DND-41 (cell line): ENCODE data around the gene MSI2.

Experiments
- ATAC-seq: fragments of 200-7000 bp; cut with Tn5 transposase; 3 replicates; pipeline ENCODE4 v1.9.1; 2021; ENCODE audit warnings: low read depth; ENCODE audit not compliant: insufficient read depth
- DNase-seq: peaks from one replicate; pipeline ENCODE4 v3.0.0-alpha.2; 2020
- H2AFZ ChIP-seq: 2 replicates; pipeline ENCODE4 v1.6.0; 2012; ENCODE audit warnings: low read depth, low read length
- H3K27ac ChIP-seq: 2 replicates; pipeline ENCODE4 v1.5.1; 2012; ENCODE audit warnings: low read length, inconsistent platforms
- H3K27me3 ChIP-seq: fragments of 200-600 bp; sonication (generic); 2 replicates; pipeline ENCODE4 v1.6.0; 2012; ENCODE audit warnings: low read length, mild to moderate bottlenecking, inconsistent platforms; ENCODE audit not compliant: insufficient read depth, poor library complexity
- H3K36me3 ChIP-seq: 2 replicates; pipeline ENCODE4 v1.5.1; 2012; ENCODE audit warnings: low read length, inconsistent platforms; ENCODE audit not compliant: insufficient read depth
- H3K4me1 ChIP-seq: 2 replicates; pipeline ENCODE4 v1.5.1; 2012; ENCODE audit warnings: mild to moderate bottlenecking, low read length; ENCODE audit not compliant: insufficient read depth
- H3K4me2 ChIP-seq: 2 replicates; pipeline ENCODE4 v1.6.0; 2012; ENCODE audit warnings: mild to moderate bottlenecking, moderate library complexity, low read length, inconsistent platforms; ENCODE audit not compliant: insufficient read depth
- H3K4me3 ChIP-seq, 2 experiments: fragments of 200-600 bp in 1 of 2; shearing (Covaris generic) in 1 of 2; 2 replicates each; pipeline ENCODE4 v1.5.1; 2012 to 2016; ENCODE audit warnings: inconsistent platforms in 2 of 2, low read length in 2 of 2, mild to moderate bottlenecking in 2 of 2, low read depth in 1 of 2, moderate library complexity in 1 of 2
- H3K79me2 ChIP-seq: 2 replicates; pipeline ENCODE4 v1.6.0; 2012; ENCODE audit warnings: low read length, inconsistent platforms; ENCODE audit not compliant: insufficient read depth
- H3K9ac ChIP-seq: 2 replicates; pipeline ENCODE4 v1.6.0; 2012; ENCODE audit warnings: low read depth, mild to moderate bottlenecking, inconsistent platforms, low read length, moderate library complexity
- H3K9me3 ChIP-seq: 2 replicates; pipeline ENCODE4 v1.5.1; 2012; ENCODE audit warnings: low read length, moderate library complexity, mild to moderate bottlenecking, inconsistent platforms; ENCODE audit not compliant: insufficient read depth, severe bottlenecking
- H4K20me1 ChIP-seq: 2 replicates; pipeline ENCODE4 v1.6.0; 2012; ENCODE audit warnings: low read length; ENCODE audit not compliant: insufficient read depth
- CTCF ChIP-seq: IDR thresholded peaks from 2 replicates; pipeline ENCODE4 v1.5.1; 2012; ENCODE audit warnings: borderline replicate concordance, low read length, moderate library complexity, mild to moderate bottlenecking; ENCODE audit not compliant: poor library complexity, severe bottlenecking; ENCODE audit errors: extremely low read depth
- EZH2 ChIP-seq: IDR thresholded peaks from 3 replicates; pipeline ENCODE4 v1.6.1; 2012; ENCODE audit warnings: borderline replicate concordance, low read depth, mild to moderate bottlenecking, moderate library complexity, low read length, inconsistent platforms; ENCODE audit not compliant: severe bottlenecking

The MSI2 gene

GRCh38 chr17:57560319-57560705 is 304.0 kb downstream of the MSI2 start:
- no peak for DNase-seq
- Histone ChIP-seq H4K20me1 (peaks cover 7% of the 10 kb centered on the region), H3K9me3 (no peaks in the 10 kb centered on the region)

GRCh38 chr17:57561072-57561861 is 304.9 kb downstream of the MSI2 start:
- H2AFZ ChIP-seq: no peak overlapping the region
- DNase-seq (peak; percentile 34), ATAC-seq (peak; percentile 61)
- peaks cover 7% of the 10 kb centered on the region for H4K20me1 ChIP-seq
- H3K4me1 ChIP-seq: peaks cover 48% of the 10 kb centered on the region
- H3K27me3 ChIP-seq: no peaks in the 10 kb centered on the region
- no peak for TF ChIP-seq CTCF
- no peak for TF ChIP-seq EZH2
- H3K79me2 ChIP-seq: peaks cover 98% of the 10 kb centered on the region
- no peak overlapping the region; the same call in 1 of the 2 replicates for H3K9ac ChIP-seq
- peaks cover 96% of the 10 kb centered on the region for H3K36me3 ChIP-seq
- peak overlapping the region; percentile 98 for H3K27ac ChIP-seq
- no peak overlapping the region for H3K4me3 ChIP-seq
- no peak overlapping the region for H3K4me2 ChIP-seq
- H3K9me3 ChIP-seq: no peaks in the 10 kb centered on the region

More at GRCh38 chr17:57560319-57560705, 304.0 kb downstream of the MSI2 start:
- peaks cover 96% of the 10 kb centered on the region for H3K36me3 ChIP-seq
- peaks cover 99% of the 10 kb centered on the region for H3K79me2 ChIP-seq
- peak overlapping the region; percentile 98 for H3K27ac ChIP-seq
- no peaks in the 10 kb centered on the region for H3K27me3 ChIP-seq
- no peak overlapping the region for H3K4me2 ChIP-seq
- H3K4me3 ChIP-seq: no peak overlapping the region
- TF ChIP-seq CTCF: no peak
- TF ChIP-seq EZH2: no peak
- peaks cover 54% of the 10 kb centered on the region for H3K4me1 ChIP-seq
- ATAC-seq: no peak
- H2AFZ ChIP-seq: no peak overlapping the region
- no peak overlapping the region for H3K9ac ChIP-seq

GRCh38 chr17:57562184-57562698 is 305.9 kb downstream of the MSI2 start:
- Histone ChIP-seq H3K27me3 (no peaks in the 10 kb centered on the region), H3K4me3 (no peak overlapping the region), H3K9ac (no peak overlapping the region), H3K9me3 (no peaks in the 10 kb centered on the region), H3K4me2 (no peak overlapping the region), H4K20me1 (peaks cover 7% of the 10 kb centered on the region), H3K36me3 (peaks cover 96% of the 10 kb centered on the region), H3K79me2 (peaks cover 98% of the 10 kb centered on the region), H3K27ac (peak overlapping the region; percentile 72), H2AFZ (no peak overlapping the region), H3K4me1 (peaks cover 40% of the 10 kb centered on the region)
- ATAC-seq (no peak), DNase-seq (no peak)
- no peak for TF ChIP-seq CTCF
- TF ChIP-seq EZH2: no peak
